ENCODE results near the gene IRS1. TPM values are rescaled to one million over a fixed set of nuclear protein-coding genes. Genes with fewer than 3 reads are reported as not detected.

IRS1 gene
- total RNA-seq, 1 donor from 2014 or later, result 16.9 TPM

- intact Hi-C loops (cut with DNase I), result no loop called here
- Histone ChIP-seq H3K4me3 (no peak overlapping the region), H3K27ac (peak overlapping the region; percentile 8), H3K27me3 (no peaks in the 10 kb centered on the region), H3K4me1 (peaks cover 52% of the 10 kb centered on the region), H3K36me3 (no peaks in the 10 kb centered on the region), H3K9me3 (no peaks in the 10 kb centered on the region)
- no peak for DNase-seq (ENCODE audit: extremely low spot score in 2 of 2)
- no peak for TF ChIP-seq POLR2AphosphoS5 (IDR thresholded peaks at IDR 0.05; ENCODE audit: insufficient read depth in 1 of 2, low read depth in 1 of 2)
- no peak for TF ChIP-seq CTCF (IDR thresholded peaks at IDR 0.05)
- TF ChIP-seq POLR2A (IDR thresholded peaks at IDR 0.05), result no peak
These were observed 39.0 kb downstream of the IRS1 start for GRCh38 chr2:226760412-226761194.

DNA sequence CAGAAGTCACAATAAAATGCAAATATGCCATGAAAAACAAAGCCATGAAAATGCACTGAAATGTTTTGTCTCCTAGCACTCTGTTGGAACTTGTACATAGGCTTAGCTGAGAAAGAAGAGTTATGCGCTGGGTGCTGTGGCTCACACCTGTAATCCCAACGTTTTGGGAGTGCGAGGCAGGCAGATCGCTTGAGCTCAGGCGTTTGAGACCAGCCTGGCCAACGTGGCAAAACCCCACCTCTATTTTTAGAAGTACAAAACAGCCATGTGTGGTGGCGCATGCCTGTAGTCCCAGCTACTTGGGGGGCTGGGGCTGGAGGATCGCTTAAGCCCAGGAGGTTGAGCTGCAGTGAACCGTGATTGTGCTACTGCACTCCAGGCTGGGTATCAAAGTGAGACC is 39.9 kb downstream of the IRS1 start:
- no peaks in the 10 kb centered on the region for H3K36me3 ChIP-seq
- H3K4me1 ChIP-seq, result peaks cover 60% of the 10 kb centered on the region
- peak overlapping the region; percentile 57 for H3K27ac ChIP-seq
- intact Hi-C loops (cut with DNase I), result no loop called here
- H3K9me3 ChIP-seq, result no peaks in the 10 kb centered on the region
- TF ChIP-seq CTCF (IDR thresholded peaks at IDR 0.05) (no peak), POLR2A (IDR thresholded peaks at IDR 0.05) (no peak), POLR2AphosphoS5 (IDR thresholded peaks at IDR 0.05; ENCODE audit: insufficient read depth in 1 of 2, low read depth in 1 of 2) (no peak)
- no peaks in the 10 kb centered on the region for H3K27me3 ChIP-seq
- H3K4me3 ChIP-seq, result no peak overlapping the region
- no peak for DNase-seq (ENCODE audit: extremely low spot score in 2 of 2)

- H3K36me3 ChIP-seq, result no peaks in the 10 kb centered on the region
- H3K4me3 ChIP-seq, result no peak overlapping the region
- no peaks in the 10 kb centered on the region for H3K27me3 ChIP-seq
- intact Hi-C loops (cut with DNase I), result no loop called here
- no peaks in the 10 kb centered on the region for H3K9me3 ChIP-seq
- peak overlapping the region; percentile 57 for H3K27ac ChIP-seq
- peaks cover 67% of the 10 kb centered on the region for H3K4me1 ChIP-seq
- no peak for DNase-seq (ENCODE audit: extremely low spot score in 2 of 2)
- TF ChIP-seq POLR2AphosphoS5 (IDR thresholded peaks at IDR 0.05; ENCODE audit: insufficient read depth in 1 of 2, low read depth in 1 of 2) (no peak), POLR2A (IDR thresholded peaks at IDR 0.05) (no peak), CTCF (IDR thresholded peaks at IDR 0.05) (no peak)
These were observed 40.5 kb downstream of the IRS1 start for GRCh38 chr2:226758921-226759640.

DNA sequence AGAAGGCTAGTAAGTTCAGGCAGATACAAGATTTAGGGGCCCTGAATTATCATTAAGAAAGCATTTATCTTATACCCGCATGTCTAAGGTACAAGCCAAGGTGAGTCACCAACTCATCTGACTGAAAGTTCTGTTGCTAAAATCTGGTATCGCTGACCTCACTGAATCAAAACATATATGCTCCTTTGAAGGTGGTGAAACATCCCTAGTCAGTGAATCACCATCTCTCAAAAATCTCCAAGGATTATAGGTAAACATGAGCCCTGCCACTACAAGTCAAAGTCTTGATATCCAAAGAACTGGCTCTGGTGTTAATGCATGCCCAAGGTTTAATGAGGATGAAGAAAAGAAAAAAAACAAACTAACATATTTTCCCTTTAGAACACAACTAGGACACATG is 43.5 kb downstream of the IRS1 start:
- no peak overlapping the region for H3K4me3 ChIP-seq
- DNase-seq (ENCODE audit: extremely low spot score in 2 of 2), result no peak
- peaks cover 67% of the 10 kb centered on the region for H3K4me1 ChIP-seq
- H3K27me3 ChIP-seq, result no peaks in the 10 kb centered on the region
- intact Hi-C loops (cut with DNase I), result no loop called here
- H3K36me3 ChIP-seq, result no peaks in the 10 kb centered on the region
- H3K27ac ChIP-seq, result peak overlapping the region; percentile 78
- no peaks in the 10 kb centered on the region for H3K9me3 ChIP-seq
- TF ChIP-seq CTCF (IDR thresholded peaks at IDR 0.05), result no peak
- peak in 1 of 2 donors; percentile 82 for TF ChIP-seq POLR2AphosphoS5 (IDR thresholded peaks at IDR 0.05; ENCODE audit: insufficient read depth in 1 of 2, low read depth in 1 of 2)

DNA sequence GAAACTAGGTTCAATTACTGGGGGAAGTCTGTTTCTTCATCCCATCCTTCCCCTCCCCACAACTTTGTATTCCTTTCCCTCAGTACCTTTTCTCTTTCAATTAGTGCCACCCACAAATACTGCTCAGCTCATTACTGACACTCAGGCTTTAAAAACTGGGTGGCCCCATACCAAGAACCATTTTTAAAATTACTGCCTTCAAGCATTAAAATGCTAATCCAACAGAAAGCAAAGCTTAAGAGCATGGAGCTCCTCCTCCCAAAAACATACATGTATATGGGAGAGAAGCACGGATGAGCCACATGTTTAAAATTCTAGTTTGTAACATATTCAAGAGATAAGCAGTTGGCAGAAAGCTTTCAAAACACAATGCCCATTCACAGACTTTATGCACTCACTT is 44.0 kb downstream of the IRS1 start:
- DNase-seq (ENCODE audit: extremely low spot score in 2 of 2), result no peak
- Histone ChIP-seq H3K27me3 (no peaks in the 10 kb centered on the region), H3K27ac (peak overlapping the region; percentile 78), H3K9me3 (no peaks in the 10 kb centered on the region), H3K4me3 (no peak overlapping the region), H3K36me3 (no peaks in the 10 kb centered on the region), H3K4me1 (peaks cover 63% of the 10 kb centered on the region)
- no peak for TF ChIP-seq CTCF (IDR thresholded peaks at IDR 0.05)
- TF ChIP-seq POLR2A (IDR thresholded peaks at IDR 0.05), result no peak
- TF ChIP-seq POLR2AphosphoS5 (IDR thresholded peaks at IDR 0.05; ENCODE audit: insufficient read depth in 1 of 2, low read depth in 1 of 2), result no peak
- intact Hi-C loops (cut with DNase I), result no loop called here

Data from vagina (tissue), 2 donors.